ENCODE measurements around the gene MR1.

MR1 gene

DNA sequence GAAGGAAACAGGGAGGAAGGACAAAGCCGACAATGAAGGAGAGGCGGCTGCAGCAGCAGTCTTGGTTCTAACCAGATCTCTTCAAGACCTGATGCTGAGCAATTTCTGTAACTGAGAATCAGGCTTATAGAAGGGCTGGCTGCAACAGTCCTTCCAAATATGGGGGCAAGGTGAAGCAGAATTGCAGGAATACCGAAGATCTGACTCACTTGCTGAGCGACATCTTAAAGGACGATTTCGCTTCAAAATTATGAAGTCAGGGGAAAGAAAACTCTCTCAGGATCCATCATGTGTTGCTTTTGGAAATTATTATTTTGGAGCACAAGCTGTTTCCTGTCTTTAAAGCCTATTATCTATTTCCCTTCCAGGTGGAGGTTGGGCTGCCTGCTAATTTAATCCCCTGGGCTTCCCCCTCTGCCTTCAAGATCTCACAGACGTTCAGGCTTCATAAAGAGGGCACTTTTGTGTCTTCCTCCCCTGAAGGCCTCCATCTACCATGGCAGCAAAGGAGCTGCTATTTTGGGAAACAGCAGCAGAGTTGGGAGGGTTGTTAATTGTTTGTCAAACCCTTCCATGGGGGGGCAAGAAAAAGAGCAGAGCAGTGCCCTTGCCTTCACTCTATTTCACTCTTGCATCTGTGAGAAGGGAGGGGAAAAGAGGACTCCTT is 43.9 kb downstream of the MR1 start:
- no peaks in the 10 kb centered on the region for H3K27me3 ChIP-seq (ENCODE audit: control insufficient read depth in 3 of 3, insufficient read depth in 3 of 3, low read depth in 1 of 3, low read length in 3 of 3)
- H3K23ac ChIP-seq (ENCODE audit: low read depth, low read length, poor library complexity) = no peak overlapping the region
- no peaks in the 10 kb centered on the region for H3K36me3 ChIP-seq (replicated peaks in 1 of 2; ENCODE audit: control insufficient read depth in 2 of 2, insufficient read depth in 2 of 2, low read length in 2 of 2)
- H3K14ac ChIP-seq (ENCODE audit: low read length) = no peak overlapping the region
- H3K4me1 ChIP-seq (ENCODE audit: control insufficient read depth in 2 of 2, insufficient read depth in 1 of 2, low read depth in 1 of 2, low read length in 2 of 2) = peaks cover 7 to 11% of the 10 kb centered on the region in 2 donors
- H3K9ac ChIP-seq (ENCODE audit: low read depth, low read length, poor library complexity) = no peak overlapping the region
- H3K9me3 ChIP-seq (replicated peaks in 1 of 2; ENCODE audit: control insufficient read depth in 2 of 2, insufficient read depth in 1 of 2, low read depth in 1 of 2, low read length in 2 of 2) = no peaks in the 10 kb centered on the region
- H2BK5ac ChIP-seq (ENCODE audit: low read length) = no peak overlapping the region
- no peak for DNase-seq (ENCODE audit: low spot score)
- no peak overlapping the region for H2BK120ac ChIP-seq (ENCODE audit: low read depth, low read length)
- no peak overlapping the region for H4K91ac ChIP-seq (ENCODE audit: low read depth, low read length, poor library complexity)
- H3K18ac ChIP-seq (ENCODE audit: low read length) = peak overlapping the region; percentile 29
- no peak overlapping the region for H2BK12ac ChIP-seq (ENCODE audit: low read length)
- H3K4me2 ChIP-seq (ENCODE audit: insufficient read depth, low read length, poor library complexity, severe bottlenecking) = no peak overlapping the region
- H3K4me3 ChIP-seq (ENCODE audit: low read length in 2 of 2) = no peak overlapping the region
- H4K8ac ChIP-seq (ENCODE audit: low read depth, low read length) = no peak overlapping the region
- no peaks in the 10 kb centered on the region for H3K79me1 ChIP-seq (ENCODE audit: low read depth, low read length)
- no peak overlapping the region for H2AFZ ChIP-seq (ENCODE audit: low read length)
- H3K27ac ChIP-seq (replicated peaks; ENCODE audit: low read length) = no peak overlapping the region
- H2AK5ac ChIP-seq (ENCODE audit: low read depth, low read length) = no peak overlapping the region
- no peak overlapping the region for H2BK15ac ChIP-seq (ENCODE audit: low read length)
- H3K4ac ChIP-seq (ENCODE audit: low read length) = no peak overlapping the region
- no CpG with 5 or more reads among the region's 7 CpGs for WGBS, 2 donors (ENCODE audit: extremely low coverage in 2 of 2, insufficient read length in 2 of 2, insufficient replicate concordance in 1 of 2)

DNA sequence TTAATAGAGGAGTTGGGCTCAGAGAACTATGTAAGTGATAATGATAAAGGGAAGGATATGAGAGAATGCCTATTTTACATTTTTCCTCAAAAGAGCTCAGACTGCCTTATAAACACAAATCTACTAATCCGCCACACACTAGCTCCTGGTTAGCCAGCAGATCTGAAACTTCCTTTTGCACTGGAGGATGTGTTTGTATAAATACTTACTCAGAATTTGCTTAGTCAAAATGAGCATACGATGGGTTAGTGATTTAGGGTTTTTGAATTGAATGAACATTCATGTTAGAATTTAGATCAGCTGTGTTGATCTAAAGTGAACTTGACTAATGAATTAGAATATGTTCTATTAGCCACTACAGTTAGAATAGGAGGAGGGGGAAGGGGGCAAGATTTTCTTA is 45.6 kb downstream of the MR1 start:
- H2BK120ac ChIP-seq (ENCODE audit: low read depth, low read length) = no peak overlapping the region
- no peaks in the 10 kb centered on the region for H3K27me3 ChIP-seq (ENCODE audit: control insufficient read depth in 3 of 3, insufficient read depth in 3 of 3, low read depth in 1 of 3, low read length in 3 of 3)
- no peak overlapping the region for H2AK5ac ChIP-seq (ENCODE audit: low read depth, low read length)
- peaks cover 7 to 11% of the 10 kb centered on the region in 2 donors for H3K4me1 ChIP-seq (ENCODE audit: control insufficient read depth in 2 of 2, insufficient read depth in 1 of 2, low read depth in 1 of 2, low read length in 2 of 2)
- no peak overlapping the region for H2AFZ ChIP-seq (ENCODE audit: low read length)
- no peaks in the 10 kb centered on the region for H3K36me3 ChIP-seq (replicated peaks in 1 of 2; ENCODE audit: control insufficient read depth in 2 of 2, insufficient read depth in 2 of 2, low read length in 2 of 2)
- no peak for DNase-seq (ENCODE audit: low spot score)
- no peak overlapping the region for H4K8ac ChIP-seq (ENCODE audit: low read depth, low read length)
- WGBS, 2 donors (ENCODE audit: extremely low coverage in 2 of 2, insufficient read length in 2 of 2, insufficient replicate concordance in 1 of 2) = no CpG with 5 or more reads among the region's 2 CpGs
- no peak overlapping the region for H2BK12ac ChIP-seq (ENCODE audit: low read length)
- no peak overlapping the region for H3K9ac ChIP-seq (ENCODE audit: low read depth, low read length, poor library complexity)
- H2BK15ac ChIP-seq (ENCODE audit: low read length) = no peak overlapping the region
- no peak overlapping the region for H3K18ac ChIP-seq (ENCODE audit: low read length)
- H3K4me3 ChIP-seq (ENCODE audit: low read length in 2 of 2) = no peak overlapping the region
- no peak overlapping the region for H4K91ac ChIP-seq (ENCODE audit: low read depth, low read length, poor library complexity)
- H3K4ac ChIP-seq (ENCODE audit: low read length) = no peak overlapping the region
- H3K23ac ChIP-seq (ENCODE audit: low read depth, low read length, poor library complexity) = no peak overlapping the region
- H3K14ac ChIP-seq (ENCODE audit: low read length) = no peak overlapping the region
- no peak overlapping the region for H3K4me2 ChIP-seq (ENCODE audit: insufficient read depth, low read length, poor library complexity, severe bottlenecking)
- H3K27ac ChIP-seq (replicated peaks; ENCODE audit: low read length) = no peak overlapping the region
- no peak overlapping the region for H2BK5ac ChIP-seq (ENCODE audit: low read length)
- H3K9me3 ChIP-seq (replicated peaks in 1 of 2; ENCODE audit: control insufficient read depth in 2 of 2, insufficient read depth in 1 of 2, low read depth in 1 of 2, low read length in 2 of 2) = no peaks in the 10 kb centered on the region
- no peaks in the 10 kb centered on the region for H3K79me1 ChIP-seq (ENCODE audit: low read depth, low read length)

DNA sequence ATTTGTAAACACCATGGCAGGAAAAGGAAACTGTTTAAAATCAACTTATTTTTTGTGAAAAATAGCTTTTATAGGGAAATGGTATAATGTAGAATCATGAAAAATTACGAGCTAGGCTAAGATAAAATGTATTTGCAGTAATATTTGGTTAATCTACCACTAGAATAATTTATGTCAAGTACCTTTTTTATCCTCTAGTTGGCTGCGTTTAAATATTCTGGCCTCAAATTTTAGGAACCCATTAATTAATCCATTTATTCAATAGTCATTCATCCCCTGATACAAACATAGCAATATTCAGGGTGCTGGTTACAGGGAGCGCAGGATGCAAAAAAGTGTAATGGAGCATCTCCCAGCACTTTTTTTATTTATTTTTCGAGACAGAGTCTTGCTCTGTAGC is 46.1 kb downstream of the MR1 start:
- H3K9me3 ChIP-seq (replicated peaks in 1 of 2; ENCODE audit: control insufficient read depth in 2 of 2, insufficient read depth in 1 of 2, low read depth in 1 of 2, low read length in 2 of 2) = no peaks in the 10 kb centered on the region
- no CpG with 5 or more reads among the region's 4 CpGs for WGBS, 2 donors (ENCODE audit: extremely low coverage in 2 of 2, insufficient read length in 2 of 2, insufficient replicate concordance in 1 of 2)
- no peak overlapping the region for H3K9ac ChIP-seq (ENCODE audit: low read depth, low read length, poor library complexity)
- no peak overlapping the region for H2BK15ac ChIP-seq (ENCODE audit: low read length)
- H3K27me3 ChIP-seq (ENCODE audit: control insufficient read depth in 3 of 3, insufficient read depth in 3 of 3, low read depth in 1 of 3, low read length in 3 of 3) = no peaks in the 10 kb centered on the region
- no peak overlapping the region for H2BK5ac ChIP-seq (ENCODE audit: low read length)
- no peaks in the 10 kb centered on the region for H3K36me3 ChIP-seq (replicated peaks in 1 of 2; ENCODE audit: control insufficient read depth in 2 of 2, insufficient read depth in 2 of 2, low read length in 2 of 2)
- no peaks in the 10 kb centered on the region for H3K79me1 ChIP-seq (ENCODE audit: low read depth, low read length)
- H2BK12ac ChIP-seq (ENCODE audit: low read length) = no peak overlapping the region
- no peak overlapping the region for H3K14ac ChIP-seq (ENCODE audit: low read length)
- no peak overlapping the region for H3K4me2 ChIP-seq (ENCODE audit: insufficient read depth, low read length, poor library complexity, severe bottlenecking)
- no peak overlapping the region for H3K27ac ChIP-seq (replicated peaks; ENCODE audit: low read length)
- H3K4me1 ChIP-seq (ENCODE audit: control insufficient read depth in 2 of 2, insufficient read depth in 1 of 2, low read depth in 1 of 2, low read length in 2 of 2) = peaks cover 7 to 11% of the 10 kb centered on the region in 2 donors
- no peak overlapping the region for H3K4ac ChIP-seq (ENCODE audit: low read length)
- DNase-seq (ENCODE audit: low spot score) = no peak
- no peak overlapping the region for H2AK5ac ChIP-seq (ENCODE audit: low read depth, low read length)
- no peak overlapping the region for H2BK120ac ChIP-seq (ENCODE audit: low read depth, low read length)
- no peak overlapping the region for H4K91ac ChIP-seq (ENCODE audit: low read depth, low read length, poor library complexity)
- H3K23ac ChIP-seq (ENCODE audit: low read depth, low read length, poor library complexity) = no peak overlapping the region
- no peak overlapping the region for H3K4me3 ChIP-seq (ENCODE audit: low read length in 2 of 2)
- H2AFZ ChIP-seq (ENCODE audit: low read length) = no peak overlapping the region
- H4K8ac ChIP-seq (ENCODE audit: low read depth, low read length) = no peak overlapping the region
- no peak overlapping the region for H3K18ac ChIP-seq (ENCODE audit: low read length)

DNA sequence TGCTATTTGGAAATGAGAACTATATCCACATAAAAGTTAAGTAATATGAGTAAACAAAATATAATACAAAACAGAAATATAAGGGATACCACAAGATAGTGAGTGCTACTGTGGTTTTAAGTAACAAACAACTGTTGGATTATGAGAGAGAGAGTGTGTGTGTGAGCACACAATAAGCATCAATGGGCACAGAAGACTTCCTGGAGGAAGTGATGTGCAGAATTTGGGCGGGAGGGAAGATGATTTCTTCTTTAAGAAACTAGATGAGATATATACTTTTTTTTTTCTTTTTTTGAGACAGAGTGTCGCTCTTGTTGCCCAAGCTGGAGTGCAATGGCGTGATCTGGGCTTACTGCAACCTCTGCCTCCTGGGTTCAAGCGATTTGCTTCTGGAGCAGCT is 46.8 kb downstream of the MR1 start:
- no peak for DNase-seq (ENCODE audit: low spot score)

More for the DNA sequence above, 46.8 kb downstream of the MR1 start:
- H3K14ac ChIP-seq (ENCODE audit: low read length) = no peak overlapping the region
- H3K23ac ChIP-seq (ENCODE audit: low read depth, low read length, poor library complexity) = no peak overlapping the region
- H3K79me1 ChIP-seq (ENCODE audit: low read depth, low read length) = no peaks in the 10 kb centered on the region
- H3K9ac ChIP-seq (ENCODE audit: low read depth, low read length, poor library complexity) = no peak overlapping the region
- no peak overlapping the region for H4K8ac ChIP-seq (ENCODE audit: low read depth, low read length)
- H3K4me3 ChIP-seq (ENCODE audit: low read length in 2 of 2) = no peak overlapping the region
- H3K9me3 ChIP-seq (replicated peaks in 1 of 2; ENCODE audit: control insufficient read depth in 2 of 2, insufficient read depth in 1 of 2, low read depth in 1 of 2, low read length in 2 of 2) = no peaks in the 10 kb centered on the region
- H2AFZ ChIP-seq (ENCODE audit: low read length) = no peak overlapping the region
- H3K4me2 ChIP-seq (ENCODE audit: insufficient read depth, low read length, poor library complexity, severe bottlenecking) = no peak overlapping the region
- H3K4ac ChIP-seq (ENCODE audit: low read length) = no peak overlapping the region
- no peak overlapping the region for H3K27ac ChIP-seq (replicated peaks; ENCODE audit: low read length)
- no peaks in the 10 kb centered on the region for H3K36me3 ChIP-seq (replicated peaks in 1 of 2; ENCODE audit: control insufficient read depth in 2 of 2, insufficient read depth in 2 of 2, low read length in 2 of 2)
- no peak overlapping the region for H2BK12ac ChIP-seq (ENCODE audit: low read length)
- peaks cover 0 to 4% (median 0%) of the 10 kb centered on the region in 3 experiments for H3K27me3 ChIP-seq (ENCODE audit: control insufficient read depth in 3 of 3, insufficient read depth in 3 of 3, low read depth in 1 of 3, low read length in 3 of 3)
- no CpG with 5 or more reads among the region's 4 CpGs for WGBS, 2 donors (ENCODE audit: extremely low coverage in 2 of 2, insufficient read length in 2 of 2, insufficient replicate concordance in 1 of 2)
- H2AK5ac ChIP-seq (ENCODE audit: low read depth, low read length) = no peak overlapping the region
- no peak overlapping the region for H3K18ac ChIP-seq (ENCODE audit: low read length)
- H4K91ac ChIP-seq (ENCODE audit: low read depth, low read length, poor library complexity) = no peak overlapping the region
- no peak overlapping the region for H2BK120ac ChIP-seq (ENCODE audit: low read depth, low read length)
- H3K4me1 ChIP-seq (ENCODE audit: control insufficient read depth in 2 of 2, insufficient read depth in 1 of 2, low read depth in 1 of 2, low read length in 2 of 2) = peaks cover 7 to 8% of the 10 kb centered on the region in 2 donors
- no peak overlapping the region for H2BK15ac ChIP-seq (ENCODE audit: low read length)
- no peak overlapping the region for H2BK5ac ChIP-seq (ENCODE audit: low read length)
